ENCODE results near the gene CD300LD.

Gene CD300LD

GRCh38 chr17:74619077-74619673 is 27.1 kb upstream of the CD300LD start:
- H3K4me3 ChIP-seq (ENCODE audit: low read length) = no peak overlapping the region
- DNase-seq (ENCODE audit: low read depth) = no peak

GRCh38 chr17:74618451-74618850 is 26.4 kb upstream of the CD300LD start:
- no peak overlapping the region for H3K4me3 ChIP-seq (ENCODE audit: low read length)
- no peak for DNase-seq (ENCODE audit: low read depth)
- TF ChIP-seq, protein P1, sequence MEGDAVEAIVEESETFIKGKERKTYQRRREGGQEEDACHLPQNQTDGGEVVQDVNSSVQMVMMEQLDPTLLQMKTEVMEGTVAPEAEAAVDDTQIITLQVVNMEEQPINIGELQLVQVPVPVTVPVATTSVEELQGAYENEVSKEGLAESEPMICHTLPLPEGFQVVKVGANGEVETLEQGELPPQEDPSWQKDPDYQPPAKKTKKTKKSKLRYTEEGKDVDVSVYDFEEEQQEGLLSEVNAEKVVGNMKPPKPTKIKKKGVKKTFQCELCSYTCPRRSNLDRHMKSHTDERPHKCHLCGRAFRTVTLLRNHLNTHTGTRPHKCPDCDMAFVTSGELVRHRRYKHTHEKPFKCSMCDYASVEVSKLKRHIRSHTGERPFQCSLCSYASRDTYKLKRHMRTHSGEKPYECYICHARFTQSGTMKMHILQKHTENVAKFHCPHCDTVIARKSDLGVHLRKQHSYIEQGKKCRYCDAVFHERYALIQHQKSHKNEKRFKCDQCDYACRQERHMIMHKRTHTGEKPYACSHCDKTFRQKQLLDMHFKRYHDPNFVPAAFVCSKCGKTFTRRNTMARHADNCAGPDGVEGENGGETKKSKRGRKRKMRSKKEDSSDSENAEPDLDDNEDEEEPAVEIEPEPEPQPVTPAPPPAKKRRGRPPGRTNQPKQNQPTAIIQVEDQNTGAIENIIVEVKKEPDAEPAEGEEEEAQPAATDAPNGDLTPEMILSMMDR (IDR thresholded peaks at IDR 0.05; ENCODE audit: insufficient read depth, low read depth, low read length, missing control alignments) = no peak

More at GRCh38 chr17:74619077-74619673, 27.1 kb upstream of the CD300LD start:
- TF ChIP-seq, protein P1 (IDR thresholded peaks at IDR 0.05; ENCODE audit: insufficient read depth, low read depth, low read length, missing control alignments) = no peak

DNA sequence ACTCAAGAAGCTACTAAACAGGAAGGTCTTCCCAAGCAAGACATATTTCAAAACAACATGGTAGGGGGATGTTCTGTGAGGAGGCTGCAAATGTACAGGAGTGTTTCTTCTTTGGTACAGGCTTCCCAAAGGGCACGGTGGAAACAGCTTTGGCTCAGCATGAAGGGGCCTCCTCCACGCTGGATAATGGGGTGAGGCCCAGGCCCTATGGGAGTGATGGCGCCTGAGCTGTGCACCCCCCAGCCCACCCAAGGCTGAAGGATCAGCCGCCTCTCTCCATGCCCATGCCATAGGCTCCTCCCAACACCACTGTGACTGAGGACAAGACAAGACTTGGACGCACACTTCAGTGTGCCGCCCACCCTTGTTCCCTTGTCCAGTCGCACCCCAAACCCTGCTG is 24.6 kb upstream of the CD300LD start:
- DNase-seq (ENCODE audit: low read depth) = no peak
- H3K4me3 ChIP-seq (ENCODE audit: low read length) = no peak overlapping the region
- TF ChIP-seq, protein P1 (IDR thresholded peaks at IDR 0.05; ENCODE audit: insufficient read depth, low read depth, low read length, missing control alignments) = no peak

- no peak for DNase-seq (ENCODE audit: low read depth)
- no peak overlapping the region for H3K4me3 ChIP-seq (ENCODE audit: low read length)
- TF ChIP-seq, protein P1 (IDR thresholded peaks at IDR 0.05; ENCODE audit: insufficient read depth, low read depth, low read length, missing control alignments) = no peak
Measured at GRCh38 chr17:74612046-74612445, 20.0 kb upstream of the CD300LD start.

- DNase-seq (ENCODE audit: low read depth) = no peak
- TF ChIP-seq, protein P1 (IDR thresholded peaks at IDR 0.05; ENCODE audit: insufficient read depth, low read depth, low read length, missing control alignments) = no peak
- no peak overlapping the region for H3K4me3 ChIP-seq (ENCODE audit: low read length)
Measured at GRCh38 chr17:74610108-74610507, 18.0 kb upstream of the CD300LD start.

- no peak for DNase-seq (ENCODE audit: low read depth)
- H3K4me3 ChIP-seq (ENCODE audit: low read length) = no peak overlapping the region
- TF ChIP-seq, protein P1 (IDR thresholded peaks at IDR 0.05; ENCODE audit: insufficient read depth, low read depth, low read length, missing control alignments) = no peak
Measured at GRCh38 chr17:74608511-74608910, 16.4 kb upstream of the CD300LD start.

GRCh38 chr17:74607221-74607620 is 15.1 kb upstream of the CD300LD start:
- no peak overlapping the region for H3K4me3 ChIP-seq (ENCODE audit: low read length)
- DNase-seq (ENCODE audit: low read depth) = no peak
- TF ChIP-seq, protein P1 (IDR thresholded peaks at IDR 0.05; ENCODE audit: insufficient read depth, low read depth, low read length, missing control alignments) = no peak

Data from epithelial cell of esophagus (primary cell).